H1 (cell line): ENCODE measurements around the gene AGPAT4.

Source experiments
- ASH2L ChIP-seq: fragments of 200-600, 300-600 bp; sonication (generic); IDR thresholded peaks from one replicate; pipeline ENCODE4 v1.7.1; 2017; ENCODE audit warnings: low read length
- ATF3 ChIP-seq: IDR thresholded peaks from 2 replicates; pipeline ENCODE4 v1.6.1; 2011; ENCODE audit warnings: low read depth, mild to moderate bottlenecking, low read length; ENCODE audit not compliant: insufficient read depth
- CREB1 ChIP-seq: IDR thresholded peaks from 2 replicates; pipeline ENCODE4 v1.6.1; 2012; ENCODE audit warnings: inconsistent platforms
- CTCF ChIP-seq, 3 experiments: IDR thresholded peaks; 1 replicate in 2 of 3; 2 replicates in 1 of 3; pipeline versions ENCODE4 v1.5.1 to v1.6.1; 2011; ENCODE audit warnings: low read length in 3 of 3, mild to moderate bottlenecking in 3 of 3, inconsistent platforms in 2 of 3, low read depth in 1 of 3, moderate library complexity in 1 of 3; ENCODE audit not compliant: insufficient read depth in 1 of 3; ENCODE audit errors: control extremely low read depth in 1 of 3
- EZH2 ChIP-seq: fragments of 200-600 bp; sonication (generic); IDR thresholded peaks from 2 replicates; pipeline ENCODE4 v1.7.1; 2012; ENCODE audit warnings: low read depth, mild to moderate bottlenecking, moderate library complexity, low read length, inconsistent platforms; ENCODE audit not compliant: severe bottlenecking
- KDM1A ChIP-seq: fragments of 200-600, 300-600 bp; sonication (generic); IDR thresholded peaks from 2 replicates; pipeline ENCODE4 v1.7.1; 2016; ENCODE audit warnings: mild to moderate bottlenecking, low read length, borderline replicate concordance
- POLR2AphosphoS5 ChIP-seq: IDR thresholded peaks from 2 replicates; pipeline ENCODE4 v1.6.1; 2011; ENCODE audit warnings: low read depth, low read length
- RAD21 ChIP-seq, 2 experiments: IDR thresholded peaks in 1 of 2; conservative IDR thresholded peaks in 1 of 2; 2 replicates each; pipeline ENCODE4 v1.6.1; 2011; ENCODE audit warnings: low read depth in 2 of 2, low read length in 2 of 2, improper control_type of control experiment in 1 of 2, inconsistent platforms in 1 of 2, mild to moderate bottlenecking in 1 of 2, moderate library complexity in 1 of 2
- RFX5 ChIP-seq: IDR thresholded peaks from 2 replicates; pipeline ENCODE4 v1.6.1; 2011; ENCODE audit warnings: low read depth, low read length, improper control_type of control experiment, borderline replicate concordance
- SIN3A ChIP-seq, 2 experiments: IDR thresholded peaks in 1 of 2; conservative IDR thresholded peaks in 1 of 2; 2 replicates each; pipeline ENCODE4 v1.6.1; 2011 to 2012; ENCODE audit warnings: low read length in 2 of 2, improper control_type of control experiment in 1 of 2, low read depth in 1 of 2, mild to moderate bottlenecking in 1 of 2
- SP1 ChIP-seq: IDR thresholded peaks from 2 replicates; pipeline ENCODE4 v1.6.1; 2011; ENCODE audit warnings: low read depth, low read length

GRCh38 chr6:161230339-161230738, 43.5 kb downstream of the AGPAT4 start:
- no peak for TF ChIP-seq CREB1
- TF ChIP-seq SP1 = no peak
- TF ChIP-seq EZH2 = no peak
- no peak for TF ChIP-seq ATF3
- no peak for TF ChIP-seq CTCF (IDR thresholded peaks at IDR 0.05; ENCODE audit: control extremely low read depth in 1 of 3, insufficient read depth in 1 of 3, low read depth in 1 of 3, low read length in 3 of 3)
- no peak for TF ChIP-seq RAD21 (IDR thresholded peaks at IDR 0.05 in 1 of 2, conservative IDR thresholded peaks at IDR 0.05 in 1 of 2; ENCODE audit: low read depth in 2 of 2, low read length in 2 of 2)
- no peak for TF ChIP-seq POLR2AphosphoS5
- TF ChIP-seq ASH2L = no peak
- TF ChIP-seq SIN3A (conservative IDR thresholded peaks at IDR 0.05 in 1 of 2, IDR thresholded peaks at IDR 0.05 in 1 of 2; ENCODE audit: low read depth in 1 of 2, low read length in 2 of 2) = no peak
- no peak for TF ChIP-seq KDM1A
- TF ChIP-seq RFX5 = no peak
